HG03558 (cell line): ENCODE measurements around the gene CUX1.
A peak's percentile ranks its signal among the peaks of the same experiment; 100 is the strongest.

ENCODE experiments used
- ATAC-seq: cut with Tn5 transposase; IDR thresholded peaks from one replicate; pipeline ENCODE4 v1.9.1; 2021; ENCODE audit warnings: moderate number of reproducible peaks; ENCODE audit not compliant: unreplicated experiment; ENCODE audit errors: extremely low read depth

CUX1 gene

DNA sequence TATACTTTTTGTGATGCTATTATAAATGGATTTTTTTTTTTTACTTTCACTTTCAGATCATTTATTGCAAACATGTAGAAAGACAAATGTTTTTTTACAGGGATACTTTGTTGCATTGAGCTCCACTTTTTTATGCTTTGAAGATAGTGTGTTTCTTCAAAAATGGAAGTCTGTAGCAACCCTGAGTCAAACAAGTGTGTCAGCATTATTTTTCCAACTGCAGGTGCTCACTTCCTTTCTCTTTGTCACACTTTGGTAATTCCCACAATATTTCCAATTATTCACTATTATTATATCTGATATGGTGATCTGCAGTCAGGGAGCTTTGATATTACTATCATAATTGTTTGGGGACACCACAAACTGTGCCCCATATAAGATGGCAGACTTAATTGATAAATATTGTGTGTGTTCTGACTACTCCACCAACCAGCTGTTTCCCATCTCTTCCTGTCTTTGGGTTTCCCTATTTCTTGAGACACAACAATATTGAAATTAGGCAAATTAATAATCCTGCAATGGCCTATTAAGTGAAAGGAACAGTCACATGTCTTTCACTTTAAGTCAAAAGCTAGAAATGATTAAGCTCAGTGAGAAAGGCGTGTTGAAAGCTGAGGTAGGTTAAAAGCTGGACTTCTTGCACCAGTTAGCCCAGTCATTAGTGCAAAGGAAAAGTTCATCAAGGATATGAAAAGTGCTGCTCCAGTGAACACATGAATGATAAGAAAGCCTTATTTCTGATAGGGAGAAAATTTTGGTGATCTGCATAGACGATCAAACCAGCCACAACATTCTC lies 238.0 kb downstream of the CUX1 start:
- no peak for ATAC-seq

DNA sequence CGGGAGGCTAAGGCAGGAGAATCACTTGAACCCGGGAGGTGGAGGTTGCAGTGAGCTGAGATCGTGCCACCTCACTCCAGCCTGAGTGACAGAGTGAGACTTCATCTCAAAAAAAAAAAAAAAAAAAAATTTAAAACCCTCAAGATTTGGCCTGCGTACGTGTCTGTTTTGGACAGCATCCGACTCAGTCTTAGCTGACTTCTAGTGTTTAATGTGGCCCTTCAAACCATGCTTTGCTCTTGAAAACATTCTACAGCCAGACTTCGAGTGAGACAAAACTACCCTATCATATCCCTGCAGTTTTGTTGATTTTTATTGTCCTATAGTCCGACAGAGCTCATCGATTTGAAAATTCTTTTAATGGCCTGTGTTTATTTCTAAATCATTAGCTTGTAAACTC lies 242.1 kb downstream of the CUX1 start:
- ATAC-seq = no peak

DNA sequence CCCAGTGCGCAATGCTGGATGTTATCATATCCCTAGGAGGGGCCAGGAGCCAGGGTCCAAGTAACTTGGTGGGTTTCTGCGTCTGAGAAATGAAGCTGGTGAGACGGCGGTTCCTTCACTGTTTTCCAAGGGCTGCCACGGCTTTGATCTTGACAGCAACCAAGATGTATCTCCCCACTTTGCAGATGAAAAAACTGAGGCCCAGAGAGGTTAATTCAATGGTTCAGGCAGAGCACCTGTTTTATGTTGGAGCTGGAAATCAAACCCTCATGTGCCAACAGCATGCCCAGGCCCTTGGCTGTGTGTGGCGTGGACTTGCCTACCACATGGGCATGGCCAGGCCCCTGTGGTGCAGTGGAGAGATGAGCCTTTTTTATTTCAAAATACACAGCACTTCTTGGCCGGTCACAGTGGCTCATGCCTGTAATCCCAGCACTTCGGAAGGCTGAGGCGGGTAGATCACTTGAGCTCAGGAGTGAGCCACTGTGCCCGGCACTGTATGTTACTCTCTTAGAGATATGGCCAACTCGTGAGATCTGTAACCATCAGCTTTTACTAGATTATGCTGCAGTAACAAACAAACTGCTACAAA lies 244.0 kb downstream of the CUX1 start:
- ATAC-seq = no peak

DNA sequence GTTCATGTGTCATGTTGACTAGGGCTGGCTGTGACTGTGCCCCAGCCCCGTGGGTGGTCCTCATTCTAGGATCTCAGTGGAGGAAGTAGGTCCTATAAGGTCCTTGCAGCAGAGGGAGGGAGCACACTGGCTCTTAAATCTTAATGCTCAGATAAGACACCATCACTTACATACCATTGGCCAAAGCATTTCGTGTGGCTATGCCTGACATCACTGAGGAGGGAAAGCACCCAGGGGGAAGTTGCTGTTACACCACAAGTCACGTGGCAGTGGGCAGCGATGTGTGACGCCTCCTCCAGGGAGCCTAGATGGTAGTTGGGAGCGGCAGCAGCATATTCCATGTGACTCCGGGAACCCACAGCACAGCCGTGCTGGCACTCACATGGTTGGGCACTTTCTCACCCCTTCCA lies 244.6 kb downstream of the CUX1 start:
- peak; percentile 69 for ATAC-seq

DNA sequence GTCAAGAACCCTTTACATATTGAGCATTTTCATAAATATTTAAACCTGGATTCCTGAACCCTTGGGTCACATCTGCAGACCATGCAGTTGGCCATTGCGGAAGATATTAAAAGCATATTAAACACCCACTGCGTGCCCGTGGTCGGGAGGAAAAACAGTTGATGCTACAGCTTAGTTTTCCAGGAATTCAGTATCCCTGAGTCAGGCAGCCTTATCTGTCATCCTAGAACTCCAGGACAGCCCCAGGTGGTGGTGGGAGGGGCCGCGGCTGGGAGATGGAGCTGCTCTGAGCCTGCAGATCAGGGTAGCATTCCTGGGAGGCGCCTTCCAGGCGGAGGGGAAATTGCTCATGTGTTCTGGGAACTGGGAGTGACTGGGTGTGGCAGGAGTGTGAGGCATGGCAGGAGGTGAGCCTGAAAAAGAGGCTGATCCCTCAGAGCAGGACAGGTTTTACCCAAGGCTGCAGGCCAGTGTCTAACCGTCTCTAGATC lies 246.3 kb downstream of the CUX1 start:
- ATAC-seq = no peak

DNA sequence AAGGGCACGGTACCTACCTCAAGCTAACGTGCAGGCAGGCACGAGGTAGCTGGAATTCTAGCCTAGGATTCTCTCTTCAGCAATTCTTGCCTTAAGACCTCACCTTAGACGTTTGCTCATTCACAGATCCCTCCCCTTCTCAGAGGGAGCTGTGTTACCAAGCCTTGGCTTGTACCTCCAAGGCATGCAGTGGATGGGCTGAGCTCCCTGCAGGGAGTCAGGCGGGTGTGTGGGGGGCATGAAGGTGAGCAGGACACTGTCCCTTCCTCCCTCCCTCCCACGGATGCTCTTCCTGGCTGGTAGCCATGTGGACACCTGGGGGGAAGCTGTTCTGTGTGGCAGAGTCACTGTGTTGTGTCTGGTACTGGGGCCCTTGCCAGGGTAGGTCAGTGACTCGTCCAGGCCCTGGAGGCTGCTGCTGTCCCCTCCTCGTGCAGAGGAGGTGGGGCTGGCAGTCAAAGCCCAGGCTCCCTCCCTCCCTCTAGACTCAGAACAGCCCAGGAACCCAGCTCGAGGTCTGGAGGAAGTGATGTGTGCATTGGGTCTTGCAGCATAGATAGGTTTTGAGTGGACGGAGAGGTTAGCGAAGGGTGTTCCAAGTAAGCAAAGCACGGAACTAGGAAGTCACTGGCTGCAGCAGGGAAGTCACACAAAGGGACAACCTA lies 247.1 kb downstream of the CUX1 start:
- no peak for ATAC-seq

DNA sequence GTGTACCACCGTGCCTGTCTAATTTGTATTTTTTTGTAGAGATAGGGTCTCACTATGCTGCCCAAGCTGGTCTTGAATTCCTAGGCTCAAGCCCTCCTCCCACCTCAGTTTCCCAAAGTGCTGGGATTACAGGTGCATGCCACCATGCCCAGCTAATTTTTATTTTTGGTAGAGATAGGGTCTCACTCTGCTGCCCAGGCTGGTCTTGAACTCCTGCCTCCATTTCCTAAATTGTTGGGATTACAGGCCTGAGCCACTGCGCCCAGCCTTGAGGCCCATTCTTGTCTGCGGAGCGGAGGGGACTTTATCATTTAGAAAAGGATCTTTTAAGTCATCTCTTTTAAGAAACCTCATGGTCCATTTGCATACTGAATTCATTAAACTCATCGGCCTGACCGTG lies 247.8 kb downstream of the CUX1 start:
- ATAC-seq = no peak

DNA sequence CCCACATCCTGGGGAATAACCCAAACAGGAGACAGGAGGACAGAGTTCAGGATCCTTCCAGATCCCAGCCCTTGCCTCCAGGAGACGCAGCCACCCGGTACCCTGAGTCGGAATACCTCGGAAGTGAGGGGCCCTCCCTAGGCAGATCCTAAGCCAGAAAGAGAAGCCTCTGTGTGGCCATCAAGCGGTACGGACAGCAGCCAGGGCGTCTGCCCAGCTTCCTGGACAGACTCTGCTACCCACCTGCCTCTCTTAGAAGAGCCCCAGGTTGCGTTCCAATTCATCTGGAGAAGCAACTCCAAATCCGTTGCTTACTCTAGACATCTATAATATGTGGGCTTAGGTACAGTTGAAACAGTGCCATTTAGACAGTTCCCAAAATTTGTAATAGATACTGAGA lies 249.1 kb downstream of the CUX1 start:
- ATAC-seq = no peak

DNA sequence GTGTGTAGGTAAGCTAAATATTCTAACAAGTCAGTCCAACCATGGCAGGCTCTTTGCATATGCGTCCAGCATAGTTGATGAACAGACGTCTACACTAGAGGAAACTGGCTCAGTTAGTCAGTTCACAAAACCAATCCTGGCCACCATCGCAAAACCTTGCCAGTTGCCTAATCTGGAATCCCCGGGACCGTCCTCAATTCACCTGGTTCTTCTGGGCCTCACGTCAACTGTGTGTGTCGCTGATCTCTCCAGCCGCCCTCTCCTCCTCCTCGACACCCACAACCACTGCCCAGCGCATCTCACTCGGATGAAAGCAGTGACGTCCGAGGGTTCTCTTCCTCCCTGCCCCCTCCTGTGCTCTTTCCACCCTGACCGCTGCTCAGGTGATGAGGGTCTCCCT lies 251.4 kb downstream of the CUX1 start:
- ATAC-seq = no peak

DNA sequence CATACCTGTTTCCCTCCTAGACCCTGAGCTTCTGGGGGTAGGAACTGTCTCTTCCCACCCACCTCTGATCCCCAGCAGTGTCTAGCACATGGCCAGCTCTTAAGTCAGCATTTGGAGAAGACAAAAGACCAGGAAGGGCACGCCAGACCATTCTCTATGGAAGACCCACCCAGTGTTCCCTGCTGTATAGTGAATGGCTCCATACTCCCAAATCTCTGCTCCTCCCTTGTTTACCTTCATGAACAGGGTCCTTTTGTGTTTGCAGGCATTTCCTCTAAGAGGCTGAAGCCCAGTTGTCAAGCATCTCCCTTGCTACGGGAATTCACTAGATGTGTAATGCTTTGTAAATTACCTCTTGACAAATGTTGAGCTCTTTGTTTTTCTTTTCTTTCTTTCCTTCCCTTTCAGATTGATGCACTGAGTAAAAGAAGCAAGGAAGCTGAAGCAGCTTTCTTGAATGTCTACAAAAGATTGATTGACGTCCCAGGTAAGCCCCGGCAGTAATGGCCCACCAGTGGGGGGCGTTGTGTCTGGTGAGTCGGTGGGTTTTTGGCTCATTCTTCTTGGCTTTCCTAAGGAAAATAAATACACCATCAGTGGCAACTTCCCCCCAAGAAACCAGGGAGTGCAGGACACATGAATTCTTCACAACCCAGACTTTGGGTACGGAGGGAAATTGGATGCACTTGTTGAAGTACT lies 252.7 kb downstream of the CUX1 start:
- no peak for ATAC-seq

DNA sequence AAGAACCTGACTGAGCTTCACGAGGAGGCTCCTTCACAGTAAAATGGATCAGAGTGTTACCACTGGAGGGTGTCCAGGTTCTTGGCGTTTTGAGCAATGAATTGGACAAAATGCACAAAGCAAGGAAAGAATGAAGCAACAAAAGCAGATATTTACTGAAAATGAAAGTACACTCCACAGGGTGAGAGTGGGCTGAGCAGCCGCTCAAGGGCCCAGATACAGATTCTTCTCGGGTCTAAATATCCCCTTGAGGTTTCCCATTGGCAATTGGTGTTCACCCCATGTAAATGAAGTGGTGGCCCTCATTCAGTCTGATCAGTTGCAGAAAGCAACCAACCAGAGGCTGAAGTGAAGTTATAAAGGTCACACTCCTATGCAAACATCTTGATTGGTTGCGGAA lies 254.6 kb downstream of the CUX1 start:
- ATAC-seq = no peak

DNA sequence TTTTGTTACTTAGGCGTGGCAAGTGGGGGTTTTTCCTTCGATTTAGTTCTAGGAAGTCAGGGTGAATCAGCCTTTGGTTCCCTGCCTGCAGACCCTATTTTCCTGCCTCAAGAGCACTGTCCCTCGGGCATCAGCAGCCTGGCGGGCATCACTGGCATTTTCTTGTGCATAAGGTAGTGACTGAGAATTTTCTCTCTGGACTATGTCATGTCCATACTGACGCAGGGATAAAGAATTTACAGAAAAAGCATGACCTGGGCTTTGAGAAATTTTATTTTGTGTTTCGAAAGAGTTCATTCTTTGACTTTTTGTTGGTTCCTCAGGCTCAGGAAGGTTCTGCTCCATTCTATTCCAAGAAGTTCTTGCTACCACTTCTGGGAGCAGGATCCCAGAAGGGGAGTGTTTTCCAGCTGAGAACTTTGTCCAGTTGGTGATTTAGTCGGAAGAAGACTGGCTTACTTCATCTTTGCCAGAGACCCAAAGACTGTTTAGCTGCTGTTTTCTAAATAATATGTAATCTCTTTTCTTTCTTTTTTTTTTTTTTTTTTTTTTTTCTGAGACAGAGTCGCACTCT lies 255.3 kb downstream of the CUX1 start:
- ATAC-seq = no peak

DNA sequence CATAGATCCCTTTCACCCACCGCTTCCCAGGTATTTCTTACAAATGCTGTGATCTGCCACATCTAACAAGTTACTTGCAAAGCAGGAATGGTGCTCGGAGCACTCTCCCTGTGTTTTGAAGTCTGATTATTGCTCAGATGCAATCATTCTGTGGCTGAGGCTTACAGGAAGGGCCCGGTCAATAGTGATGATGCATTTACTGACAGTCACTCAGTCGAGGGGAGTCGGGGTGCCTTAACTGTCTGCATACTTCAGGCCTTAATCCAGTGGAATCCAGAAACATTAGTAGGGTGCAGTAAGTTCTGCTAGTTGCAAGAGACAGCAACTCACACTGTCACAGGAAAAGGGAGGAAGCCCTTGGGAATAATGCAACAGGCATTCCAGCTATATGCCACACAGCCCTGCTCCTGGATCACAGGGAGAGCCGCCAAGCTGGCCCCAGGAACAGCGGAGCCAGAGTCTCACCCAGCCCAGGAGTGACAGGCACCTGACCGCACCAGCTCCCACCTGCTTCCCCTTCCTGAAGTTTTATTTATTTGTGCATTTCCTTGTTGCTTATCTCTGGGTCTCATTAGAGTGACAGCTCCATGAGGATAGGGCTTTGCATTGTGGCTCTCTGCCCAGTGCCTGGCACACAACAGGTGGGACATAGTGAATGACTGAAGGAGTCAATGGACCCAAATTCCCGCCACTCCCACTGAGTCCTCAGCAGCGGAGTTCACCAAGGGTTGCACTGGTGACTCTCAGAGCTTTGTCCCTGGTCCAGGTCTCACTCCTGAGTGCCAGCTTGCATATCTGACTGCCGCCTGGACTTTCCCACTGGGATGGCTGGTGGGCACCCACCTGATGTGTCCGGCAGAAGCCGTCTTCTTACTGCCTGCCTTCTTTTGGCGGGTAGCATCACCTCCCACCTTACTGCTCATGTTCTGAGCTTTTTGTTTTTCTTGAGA lies 256.8 kb downstream of the CUX1 start:
- ATAC-seq = no peak

DNA sequence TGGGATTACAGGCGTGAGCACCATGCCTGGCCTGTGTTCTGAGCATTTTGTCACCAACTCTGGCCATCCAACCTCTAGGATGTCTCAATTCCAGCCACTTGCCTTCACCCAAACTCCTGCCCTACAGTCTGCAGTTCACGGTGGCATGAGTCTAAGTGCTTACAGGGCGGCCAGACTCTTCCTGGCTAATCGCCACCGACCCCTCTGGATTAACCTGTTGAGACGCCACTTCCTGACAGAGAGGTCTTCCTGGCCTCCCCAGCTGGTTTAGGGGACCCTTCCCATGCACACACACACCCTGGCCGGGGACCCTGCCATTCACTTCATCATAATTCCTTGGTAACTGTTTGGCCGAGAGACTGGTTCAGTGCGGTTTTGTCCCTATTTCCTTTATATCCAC lies 257.7 kb downstream of the CUX1 start:
- ATAC-seq = no peak

DNA sequence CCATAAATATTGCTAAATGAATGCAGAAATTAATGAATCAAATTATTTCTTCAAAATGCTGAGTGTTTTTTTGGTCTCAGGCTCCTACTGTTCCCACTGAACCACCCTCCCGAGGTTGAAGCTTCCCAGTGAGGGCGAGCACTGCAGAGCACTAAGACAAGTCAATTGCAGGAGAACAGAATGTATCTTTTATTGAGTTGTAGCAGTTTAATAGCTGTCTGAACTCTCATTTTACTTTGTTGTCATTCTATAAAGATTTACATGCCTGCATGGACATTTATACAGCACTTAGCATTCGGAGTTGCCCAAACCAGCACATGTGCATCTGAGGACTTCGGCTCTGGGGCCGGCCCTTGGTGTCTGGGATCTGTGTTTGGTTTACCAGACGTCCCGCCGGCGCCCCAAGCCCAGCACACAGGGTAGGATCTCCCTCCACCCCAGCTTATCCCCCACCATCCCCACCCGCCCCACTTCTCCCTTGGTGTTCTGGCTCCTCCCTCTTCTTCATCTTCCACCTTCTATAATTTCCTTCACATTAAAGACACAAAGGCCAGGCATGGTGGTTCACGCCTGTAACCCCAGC lies 258.2 kb downstream of the CUX1 start:
- no peak for ATAC-seq

DNA sequence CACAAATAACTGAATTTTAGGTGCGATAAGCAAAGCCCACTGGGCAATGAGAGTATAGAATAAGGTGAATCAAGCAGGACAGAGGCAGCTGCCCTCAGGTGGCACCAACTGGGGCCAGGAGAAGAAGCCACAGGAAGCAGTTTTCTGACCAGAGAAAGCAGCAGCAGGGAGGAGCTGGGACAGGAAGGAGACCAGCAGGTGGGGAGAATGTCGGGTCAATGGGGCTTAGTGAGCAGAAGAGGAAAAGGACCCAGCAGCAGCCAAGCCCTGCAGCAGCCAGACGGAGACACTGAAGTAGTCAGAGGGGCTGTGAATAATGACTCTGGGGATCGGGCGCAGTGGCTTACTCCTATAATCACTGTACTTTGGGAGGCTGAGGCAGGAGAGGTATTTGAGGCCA lies 259.7 kb downstream of the CUX1 start:
- no peak for ATAC-seq

DNA sequence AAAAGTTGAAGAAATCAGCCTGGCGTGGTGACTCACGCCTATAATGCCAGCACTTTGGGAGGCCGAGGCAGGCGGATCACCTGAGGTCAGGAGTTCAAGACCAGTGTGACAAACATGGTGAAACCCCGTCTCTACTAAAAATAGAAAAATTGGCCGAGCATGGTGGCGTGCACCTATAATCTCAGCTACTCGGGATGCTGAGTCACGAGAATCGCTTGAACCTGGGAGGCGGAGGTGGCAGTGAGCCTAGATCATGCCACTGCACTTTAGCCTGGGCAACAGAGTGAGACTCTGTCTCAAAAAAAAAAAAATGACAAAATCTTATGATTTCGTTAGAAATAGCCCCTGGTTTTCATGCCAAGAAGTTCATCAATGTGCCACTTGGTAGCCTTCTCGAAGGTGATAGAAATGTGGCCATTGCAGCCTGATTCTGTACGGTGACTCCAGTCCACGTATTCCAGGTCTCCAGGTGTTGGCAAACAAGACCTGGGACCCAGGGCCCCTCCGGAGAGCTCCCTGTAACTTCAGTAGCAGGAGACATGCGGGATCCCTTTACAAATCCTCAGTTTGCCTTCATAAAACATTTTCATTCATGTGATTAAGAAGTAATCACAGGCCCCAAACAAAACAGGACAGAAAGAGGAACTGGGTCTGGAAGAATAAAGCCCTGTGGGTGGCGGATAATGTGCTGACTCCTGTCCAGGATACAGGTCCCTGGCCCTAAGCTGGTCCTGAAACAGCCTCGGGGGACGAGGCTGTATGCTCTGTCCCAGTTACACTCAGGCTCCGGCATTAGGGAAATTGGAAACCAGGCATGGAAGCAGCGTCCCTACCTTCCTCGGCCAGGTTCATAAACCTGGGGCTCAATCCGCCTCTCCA lies 262.0 kb downstream of the CUX1 start:
- ATAC-seq = no peak

DNA sequence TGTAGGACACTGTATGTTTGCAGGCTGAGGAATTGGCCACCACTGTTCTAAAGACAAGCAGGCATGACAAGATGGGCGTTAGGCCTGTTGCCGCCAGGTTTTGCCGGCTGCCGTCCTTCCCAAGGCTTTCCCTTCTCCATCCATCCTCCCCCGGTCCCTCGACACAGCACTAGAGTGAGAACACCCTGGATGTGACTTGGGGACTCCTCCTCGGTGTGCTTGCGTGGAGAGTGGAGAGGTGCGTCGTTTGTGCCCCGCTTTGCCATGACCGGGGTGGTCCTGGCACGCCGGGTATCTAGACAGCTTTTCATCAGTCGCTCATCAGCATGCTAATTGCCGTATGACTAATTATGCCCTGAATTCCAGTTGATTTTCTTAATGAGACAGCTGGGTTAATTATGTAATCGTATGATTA lies 262.6 kb downstream of the CUX1 start:
- no peak for ATAC-seq
